Mucosa of descending colon (tissue), 3 donors: ENCODE measurements around the gene CIBAR2. TPM values are rescaled to one million over a fixed set of nuclear protein-coding genes. Genes with fewer than 3 reads are reported as not detected.

Experiments used
- ATAC-seq: fragments of 200-7000 bp; cut with Tn5 transposase; one replicate; pipeline ENCODE4 v1.9.1; 2020; ENCODE audit warnings: mild to moderate bottlenecking, moderate library complexity
- DNase-seq, 3 donors: peaks; one replicate each; pipeline ENCODE4 v3.0.0-alpha.2; 2020
- H3K36me3 ChIP-seq: fragments of 200-600 bp; one replicate; pipeline ENCODE4 v1.8.0; 2021; ENCODE audit warnings: low read depth, mild to moderate bottlenecking
- H3K4me1 ChIP-seq: fragments of 200-600 bp; one replicate; pipeline ENCODE4 v1.8.0; 2021; ENCODE audit warnings: low read depth, mild to moderate bottlenecking
- H3K4me3 ChIP-seq: fragments of 200-600 bp; one replicate; pipeline ENCODE4 v1.8.0; 2021; ENCODE audit warnings: mild to moderate bottlenecking
- H3K9me3 ChIP-seq: fragments of 200-600 bp; one replicate; pipeline ENCODE4 v1.8.0; 2021; ENCODE audit warnings: mild to moderate bottlenecking
- intact Hi-C, 2 donors: fragments of 100-400 bp; cut with DNase I in 1 of 2; cut with micrococcal nuclease in 1 of 2; formaldehyde crosslinking; loops; one replicate each; pipeline versions ENCODE4 v1.11.0 to v1.11.1; 2022; cut with DNase I, micrococcal nuclease
- total RNA-seq, 3 donors: library from RNA; stranded (reverse); fragmentation: NEBNext Ultra II Directional in 2 of 3; extraction: Animal tissue kit (Norgen Biotek cat#: 25700) in 2 of 3; gene quantifications; one replicate each; pipeline versions ENCODE4 v1.2.1 to v1.2.4, GENCODE V29; 2021 to 2023
- TF ChIP-seq, protein P1 (sequence below): fragments of 200-600 bp; IDR thresholded peaks from one replicate; pipeline ENCODE4 v1.8.0; 2022; ENCODE audit warnings: antibody characterized with exemption, mild to moderate bottlenecking
- donor health status: DM: no; HTN: no; CAD: no; lungs with moderate emphysema.
- donor health status: DM: no; HTN: no; CAD: no.
- donor health status: DM: no; HTN: yes; CAD: no.

The CIBAR2 gene
- total RNA-seq, 3 donors from 2014 or later: not detected

DNA sequence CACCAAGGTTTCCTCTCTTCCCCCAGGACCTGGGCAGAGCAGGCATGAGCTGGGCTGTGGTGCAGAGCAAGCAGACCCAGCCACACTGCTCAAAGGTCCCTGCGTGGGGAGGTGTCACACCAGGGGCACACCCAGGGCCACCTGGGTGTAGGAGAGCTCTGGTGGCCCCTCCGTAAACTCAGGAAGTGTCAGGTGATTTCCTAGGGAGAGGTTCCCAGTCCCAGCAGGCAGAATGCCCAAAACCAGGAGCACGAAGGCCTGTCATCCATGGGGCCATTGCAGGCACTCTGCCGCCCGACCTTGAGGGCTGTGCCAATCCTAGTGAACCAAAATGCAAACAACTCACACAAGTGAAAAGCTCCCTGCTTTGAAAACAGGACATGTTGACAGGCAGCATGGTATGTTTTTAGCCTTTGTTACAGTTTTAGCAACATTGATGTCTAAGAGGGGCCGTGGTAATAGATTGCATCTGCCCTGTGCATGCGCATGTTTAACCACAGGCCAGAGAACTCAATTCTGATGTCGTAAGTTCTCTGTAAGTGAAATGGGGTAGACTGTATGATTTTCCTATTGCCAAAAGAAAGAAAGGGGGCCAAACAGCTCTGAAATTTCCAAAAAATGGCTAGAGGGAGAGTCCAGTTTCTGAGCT is 21.3 kb downstream of the CIBAR2 start:
- DNase-seq (peak in 1 of 3 donors; percentile 30), ATAC-seq (peak; percentile 41)
- Histone ChIP-seq H3K4me3 (no peak overlapping the region), H3K36me3 (no peaks in the 10 kb centered on the region), H3K9me3 (no peaks in the 10 kb centered on the region), H3K4me1 (peaks cover 16% of the 10 kb centered on the region)
- TF ChIP-seq, protein P1, sequence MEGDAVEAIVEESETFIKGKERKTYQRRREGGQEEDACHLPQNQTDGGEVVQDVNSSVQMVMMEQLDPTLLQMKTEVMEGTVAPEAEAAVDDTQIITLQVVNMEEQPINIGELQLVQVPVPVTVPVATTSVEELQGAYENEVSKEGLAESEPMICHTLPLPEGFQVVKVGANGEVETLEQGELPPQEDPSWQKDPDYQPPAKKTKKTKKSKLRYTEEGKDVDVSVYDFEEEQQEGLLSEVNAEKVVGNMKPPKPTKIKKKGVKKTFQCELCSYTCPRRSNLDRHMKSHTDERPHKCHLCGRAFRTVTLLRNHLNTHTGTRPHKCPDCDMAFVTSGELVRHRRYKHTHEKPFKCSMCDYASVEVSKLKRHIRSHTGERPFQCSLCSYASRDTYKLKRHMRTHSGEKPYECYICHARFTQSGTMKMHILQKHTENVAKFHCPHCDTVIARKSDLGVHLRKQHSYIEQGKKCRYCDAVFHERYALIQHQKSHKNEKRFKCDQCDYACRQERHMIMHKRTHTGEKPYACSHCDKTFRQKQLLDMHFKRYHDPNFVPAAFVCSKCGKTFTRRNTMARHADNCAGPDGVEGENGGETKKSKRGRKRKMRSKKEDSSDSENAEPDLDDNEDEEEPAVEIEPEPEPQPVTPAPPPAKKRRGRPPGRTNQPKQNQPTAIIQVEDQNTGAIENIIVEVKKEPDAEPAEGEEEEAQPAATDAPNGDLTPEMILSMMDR: no peak
- intact Hi-C loops: no loop called here

DNA sequence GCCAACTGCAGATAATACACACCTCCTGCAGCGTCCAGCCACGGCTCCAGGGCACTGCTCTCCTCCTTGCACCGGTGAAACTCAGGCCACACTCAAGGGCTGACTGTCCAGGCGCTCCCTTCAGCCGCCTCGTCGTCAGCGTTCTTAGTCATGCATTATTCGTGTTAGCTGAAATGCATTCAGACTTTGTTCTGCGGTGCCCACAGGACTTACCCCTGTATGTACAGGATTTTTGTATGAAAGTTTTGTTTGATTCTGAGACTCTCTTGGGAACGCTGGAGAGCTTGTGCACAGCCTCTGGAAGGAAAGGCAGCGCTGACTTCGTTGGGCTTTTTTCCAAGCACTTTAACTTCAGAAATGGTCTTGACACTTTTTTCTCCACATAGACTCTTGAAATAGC is 22.1 kb downstream of the CIBAR2 start:
- no peak for ATAC-seq
- intact Hi-C loops: no loop called here
- H3K4me1 ChIP-seq: peaks cover 16% of the 10 kb centered on the region
- no peak overlapping the region for H3K4me3 ChIP-seq
- H3K9me3 ChIP-seq: no peaks in the 10 kb centered on the region
- no peaks in the 10 kb centered on the region for H3K36me3 ChIP-seq
- TF ChIP-seq, protein P1: no peak
- no peak for DNase-seq

DNA sequence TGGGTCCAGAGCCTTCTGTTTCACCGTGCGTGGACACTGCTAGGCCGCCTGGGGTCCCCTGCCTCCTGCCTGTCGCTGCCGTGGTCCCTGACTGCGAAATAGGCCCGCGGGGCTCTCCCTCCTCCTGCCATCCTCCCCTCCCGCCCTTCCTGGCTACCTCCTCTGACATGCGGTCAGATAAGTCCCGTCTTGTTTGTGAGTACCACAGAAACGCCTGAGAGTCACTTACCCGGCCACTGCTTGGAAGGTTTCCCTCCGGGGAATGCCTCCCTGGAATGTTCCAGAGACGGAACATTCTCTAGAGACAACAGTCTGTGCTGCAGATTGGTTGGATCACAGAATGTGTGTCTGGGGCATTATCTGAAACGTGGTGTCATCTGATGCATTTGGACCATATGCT is 22.7 kb downstream of the CIBAR2 start:
- intact Hi-C loops: no loop called here
- no peak for ATAC-seq
- Histone ChIP-seq H3K4me3 (no peak overlapping the region), H3K36me3 (no peaks in the 10 kb centered on the region), H3K9me3 (no peaks in the 10 kb centered on the region), H3K4me1 (peaks cover 16% of the 10 kb centered on the region)
- DNase-seq: no peak
- TF ChIP-seq, protein P1: no peak

DNA sequence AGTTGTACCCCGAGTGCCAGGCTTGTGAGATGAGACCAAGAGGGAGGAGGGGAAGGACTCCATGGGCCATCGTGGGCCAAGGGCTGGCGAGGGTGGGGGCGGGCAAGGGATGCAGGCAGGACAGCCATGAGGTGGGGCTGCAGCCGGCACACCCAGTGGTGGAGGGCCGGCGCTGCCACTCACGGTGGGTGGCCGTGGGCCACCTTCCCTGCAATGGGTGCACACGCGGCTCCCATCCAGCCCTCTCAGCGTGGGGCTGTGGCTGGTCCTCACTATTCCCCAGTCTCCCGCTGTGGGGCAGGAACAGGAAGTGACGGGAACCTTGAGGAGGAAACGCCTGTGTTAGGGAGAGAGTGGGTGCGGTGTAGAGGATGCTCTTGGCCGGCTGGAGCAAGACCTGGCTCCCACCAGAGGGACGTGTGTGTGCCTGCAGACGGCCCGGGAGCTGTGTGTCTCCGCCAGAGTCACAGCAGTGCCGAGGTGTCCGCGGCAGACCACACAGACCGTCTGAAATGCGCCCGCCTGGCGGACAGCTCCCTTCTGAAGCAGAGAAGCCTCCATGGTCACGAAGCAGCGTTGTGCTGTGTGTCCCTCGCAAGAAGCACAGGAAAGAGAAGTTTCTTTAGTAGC is 23.6 kb downstream of the CIBAR2 start:
- intact Hi-C loops: no loop called here
- Histone ChIP-seq H3K4me1 (peaks cover 16% of the 10 kb centered on the region), H3K9me3 (no peaks in the 10 kb centered on the region), H3K36me3 (no peaks in the 10 kb centered on the region), H3K4me3 (no peak overlapping the region)
- ATAC-seq (no peak), DNase-seq (no peak)
- TF ChIP-seq, protein P1: no peak

DNA sequence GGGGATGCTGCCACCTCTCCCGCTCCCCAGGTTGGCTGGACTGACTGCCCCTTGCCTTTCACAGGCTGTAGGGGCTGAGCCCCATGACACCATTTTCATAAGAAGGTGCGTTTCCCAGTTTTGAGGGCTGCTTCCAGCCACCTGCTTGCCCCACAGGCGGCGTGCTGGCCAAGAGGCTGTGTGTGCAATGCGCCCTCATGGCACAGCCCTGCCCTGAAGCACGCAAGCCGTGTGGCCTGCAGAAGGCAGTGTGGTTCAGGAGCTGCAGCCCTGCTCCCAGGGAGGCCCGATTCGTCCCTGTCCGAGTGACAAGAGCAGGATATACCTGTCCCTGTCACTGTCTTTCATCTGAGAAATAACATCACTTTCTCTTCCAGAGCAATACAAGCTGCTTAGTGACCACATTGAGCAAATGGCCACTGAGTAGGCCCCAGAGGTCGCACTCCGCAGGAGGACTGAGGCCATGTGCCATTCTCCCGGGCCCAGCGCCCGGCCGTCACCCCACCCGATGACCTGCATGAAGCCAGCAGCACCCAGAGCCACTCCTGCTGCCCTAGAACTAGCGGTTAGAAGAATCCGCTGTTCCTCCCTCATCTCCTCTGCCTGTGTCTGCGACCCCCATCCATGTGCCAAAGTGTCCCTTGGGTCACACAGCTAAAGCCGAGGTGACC is 24.2 kb downstream of the CIBAR2 start:
- peaks cover 16% of the 10 kb centered on the region for H3K4me1 ChIP-seq
- H3K9me3 ChIP-seq: no peaks in the 10 kb centered on the region
- intact Hi-C loops: no loop called here
- ATAC-seq (no peak), DNase-seq (no peak)
- no peak overlapping the region for H3K4me3 ChIP-seq
- H3K36me3 ChIP-seq: no peaks in the 10 kb centered on the region
- TF ChIP-seq, protein P1: no peak
